ENCODE results near the gene MYL9. TPM values are rescaled to one million over a fixed set of nuclear protein-coding genes. Genes with fewer than 3 reads are reported as not detected.

Gene MYL9
- total and polyA plus RNA-seq, 2 donors (not counting 1 experiment from before 2014, with no cell fraction given), result 0.78 to 3.5 TPM

DNA sequence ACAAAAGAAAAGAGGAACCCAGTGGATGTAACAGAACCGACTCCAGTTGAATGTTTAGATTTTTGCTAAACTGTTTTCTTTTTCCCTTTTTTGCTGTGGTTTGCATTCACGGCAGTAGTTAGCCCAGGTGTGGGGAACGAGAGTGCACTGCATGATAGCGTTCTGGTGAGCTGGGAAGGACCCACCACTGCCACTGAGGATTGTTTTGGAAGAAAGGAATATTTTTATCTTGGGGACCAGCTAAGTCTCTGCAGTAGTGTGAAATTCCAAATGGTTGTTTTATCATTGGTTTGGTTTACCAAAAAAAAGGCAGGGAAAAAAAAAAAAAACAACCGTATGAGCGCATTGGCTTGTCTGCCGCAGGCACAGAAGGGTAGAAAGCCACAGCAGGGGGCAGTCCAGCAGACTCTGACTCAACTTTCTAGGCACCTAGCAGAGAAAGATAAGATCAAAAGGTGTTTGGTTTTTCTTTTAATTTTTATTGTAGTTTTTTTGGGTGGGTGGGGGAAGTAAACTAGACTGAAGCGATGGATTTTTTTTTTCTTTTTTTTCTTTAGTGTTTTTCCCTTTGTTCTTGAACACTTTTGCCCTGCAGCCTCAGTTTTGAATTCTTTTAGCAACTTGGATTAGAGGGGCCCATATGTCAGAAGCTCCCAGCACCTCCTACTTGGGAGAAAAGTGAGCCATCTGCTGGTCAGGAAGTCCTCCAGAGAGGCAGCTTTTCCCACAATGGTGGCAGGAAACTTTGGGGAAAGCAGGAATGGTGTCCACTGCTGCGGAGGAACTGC, 50.7 kb downstream of the MYL9 start:
- Mint-ChIP-seq H3K4me3 (no peak overlapping the region), H3K4me1 (peaks cover 55% of the 10 kb centered on the region), H3K27me3 (no peaks in the 10 kb centered on the region), H3K9me3 (ENCODE audit: insufficient read depth) (no peaks in the 10 kb centered on the region), H3K27ac (peak overlapping the region; percentile 80)
- Histone ChIP-seq H3K4me2 (replicated peaks; ENCODE audit: low read depth, low read length, poor library complexity, severe bottlenecking) (no peak overlapping the region), H3K79me2 (ENCODE audit: control insufficient read depth, insufficient read depth, low read length) (peaks cover 33% of the 10 kb centered on the region), H3K27me3 (replicated peaks in 1 of 4; ENCODE audit: control extremely low read depth in 1 of 4, control insufficient read depth in 3 of 4, insufficient read depth in 4 of 4, low read length in 3 of 4) (no peaks in the 10 kb centered on the region), H3K9me3 (ENCODE audit: control extremely low read depth in 1 of 3, control insufficient read depth in 2 of 3, insufficient read depth in 1 of 3, low read length in 2 of 3) (peaks cover 0 to 4% (median 0%) of the 10 kb centered on the region in 3 donors), H3K9ac (ENCODE audit: low read length) (no peak overlapping the region), H3K4me3 (ENCODE audit: control extremely low read depth in 1 of 5, extremely low read depth in 1 of 5, insufficient read depth in 1 of 5, low read depth in 2 of 5, low read length in 4 of 5) (no peak overlapping the region), H3K4me1 (ENCODE audit: control insufficient read depth in 2 of 2, insufficient read depth in 2 of 2, low read length in 2 of 2) (peaks cover 34 to 39% of the 10 kb centered on the region in 2 donors), H2AFZ (ENCODE audit: insufficient read depth, low read depth, low read length, poor library complexity, severe bottlenecking) (no peak overlapping the region), H3K27ac (ENCODE audit: low read length in 2 of 2) (peak overlapping the region in 1 of 2 donors; percentile 89), H4K20me1 (ENCODE audit: control insufficient read depth, insufficient read depth, low read length, poor library complexity, severe bottlenecking) (peaks cover 5% of the 10 kb centered on the region), H3K36me3 (replicated peaks in 1 of 2; ENCODE audit: control extremely low read depth in 1 of 2, control insufficient read depth in 1 of 2, extremely low read depth in 1 of 2, insufficient read depth in 2 of 2, low read length in 1 of 2) (peaks cover 5 to 31% of the 10 kb centered on the region in 2 experiments)
- WGBS (ENCODE audit: insufficient coverage), result 84% methylated on average over 5 of the region's 9 CpGs
- no peak for TF ChIP-seq CTCF (IDR thresholded peaks at IDR 0.05)
- TF ChIP-seq EZH2 (IDR thresholded peaks at IDR 0.05; ENCODE audit: borderline replicate concordance, insufficient read depth, low read depth, low read length, poor library complexity, severe bottlenecking), result no peak
- ATAC-seq (ENCODE audit: low read depth) (no peak), DNase-seq (no peak)
- ChIA-PET POLR2A (interaction anchor here (0.6 to 1.1 kb wide), 5 partner anchors 13 to 243 kb away, joined by 3 to 6 read pairs (median 4); partner anchors contain the start of gene TGIF2), CTCF (interaction anchor here (0.7 to 3.2 kb wide), 4 partner anchors 13 to 398 kb away, joined by 4 to 8 read pairs (median 7); partner anchors contain the start of genes RAB5IF and TGIF2)
- intact Hi-C loops (cut with micrococcal nuclease), result no loop called here

Data from B cell (primary cell).